Measurements from ENCODE around the gene RHOH. TPM values are rescaled to one million over a fixed set of nuclear protein-coding genes. Genes with fewer than 3 reads are reported as not detected.

Gene RHOH
- total RNA-seq, 6 experiments from 2014 or later = not detected

GRCh38 chr4:40295572-40295971 is 98.7 kb downstream of the RHOH start:
- no peaks in the 10 kb centered on the region for H3K36me3 Mint-ChIP-seq (ENCODE audit: low read depth)
- H3K4me1 Mint-ChIP-seq (ENCODE audit: low read depth) = peaks cover 26% of the 10 kb centered on the region
- no peak overlapping the region for H3K27ac Mint-ChIP-seq

More at GRCh38 chr4:40295572-40295971, 98.7 kb downstream of the RHOH start:
- no peak for TF ChIP-seq CTCF (IDR thresholded peaks at IDR 0.05)
- Mint-ChIP-seq H3K27me3 (ENCODE audit: insufficient read depth) (peaks cover 23% of the 10 kb centered on the region), H3K4me3 (no peak overlapping the region), H3K9me3 (no peaks in the 10 kb centered on the region)
- DNase-seq = no peak

Other genes with a start within 250 kb of the RHOH start
- gene PDS5A, start 219.1 kb upstream of the RHOH start, total RNA-seq (2021; fragmentation: NEBNext Ultra II Directional; extraction: Animal tissue kit (Norgen Biotek cat#: 25700)) = 10 to 100 TPM; 41.0 to 49.8 (median 46.8) TPM
- gene N4BP2, start 140.2 kb upstream of the RHOH start, total RNA-seq (2021; fragmentation: NEBNext Ultra II Directional; extraction: Animal tissue kit (Norgen Biotek cat#: 25700)) = 1 to 10 TPM; 1.0 to 2.1 (median 1.9) TPM
- gene CHRNA9, start 138.3 kb downstream of the RHOH start, total RNA-seq (2021; fragmentation: NEBNext Ultra II Directional; extraction: Animal tissue kit (Norgen Biotek cat#: 25700)) = not detected